IMR-90 (cell line): ENCODE data around the gene WWC1. TPM values are rescaled to one million over a fixed set of nuclear protein-coding genes. Genes with fewer than 3 reads are reported as not detected.

ENCODE experiments used
- ATAC-seq: fragments of 200-7000 bp; cut with Tn5 transposase; 2 replicates; pipeline ENCODE4 v1.9.1; 2020; ENCODE audit warnings: low read depth, mild to moderate bottlenecking, moderate library complexity
- BruUV-seq: library from RNA; stranded (reverse); fragments of 400-500 nt; replicated peaks from 2 replicates; lab custom pipeline; 2021; lab: Mats Ljungman, UMichigan
- CTCF ChIA-PET: fragments of 300-600 bp; formaldehyde crosslinking; extraction: SDS; loops from one replicate; lab custom pipeline; 2021; ENCODE audit warnings: antibody characterized with exemption; lab: Yijun Ruan, JAX
- POLR2A ChIA-PET: fragments of 300-600 bp; sonication (Branson Sonifier 250); formaldehyde crosslinking; loops from one replicate; lab custom pipeline; 2022; ENCODE audit warnings: antibody characterized with exemption; ENCODE audit not compliant: unreplicated experiment; lab: Charles Lee
- DNase-seq: peaks from one replicate; pipeline ENCODE4 v3.0.0; 2013
- H2AFZ ChIP-seq: replicated peaks from 2 replicates; pipeline ENCODE3; 2013; ENCODE audit warnings: low read length, mild to moderate bottlenecking; ENCODE audit not compliant: poor library complexity
- H2AK5ac ChIP-seq: 2 replicates; pipeline ENCODE4 v1.6.1; 2013; ENCODE audit warnings: low read depth, low read length, inconsistent platforms
- H2AK9ac ChIP-seq: replicated peaks from 2 replicates; pipeline ENCODE3; 2013; ENCODE audit warnings: mild to moderate bottlenecking, low read depth, low read length, moderate library complexity; ENCODE audit not compliant: poor library complexity
- H2BK120ac ChIP-seq: 2 replicates; pipeline ENCODE4 v1.6.1; 2013; ENCODE audit warnings: low read depth, low read length, inconsistent platforms
- H2BK15ac ChIP-seq: 3 replicates; pipeline ENCODE4 v1.6.1; 2013; ENCODE audit warnings: low read depth, low read length, inconsistent platforms
- H2BK20ac ChIP-seq: 2 replicates; pipeline ENCODE4 v1.6.1; 2013; ENCODE audit warnings: low read depth, mild to moderate bottlenecking, inconsistent platforms, low read length, moderate library complexity
- H2BK5ac ChIP-seq: 2 replicates; pipeline ENCODE4 v1.6.1; 2013; ENCODE audit warnings: mild to moderate bottlenecking, low read depth, low read length, inconsistent platforms; ENCODE audit not compliant: poor library complexity, severe bottlenecking
- H3K14ac ChIP-seq: replicated peaks from 2 replicates; pipeline ENCODE4 v1.6.1; 2013; ENCODE audit warnings: low read depth, low read length, inconsistent platforms
- H3K18ac ChIP-seq: 2 replicates; pipeline ENCODE4 v1.6.1; 2013; ENCODE audit warnings: low read depth, low read length, control low read depth
- H3K23ac ChIP-seq: 2 replicates; pipeline ENCODE4 v1.6.1; 2013; ENCODE audit warnings: low read depth, low read length, inconsistent platforms
- H3K27ac ChIP-seq: 2 replicates; pipeline ENCODE4 v1.5.1; 2013; ENCODE audit warnings: mild to moderate bottlenecking, control low read depth, low read length; ENCODE audit not compliant: insufficient read depth
- H3K27me3 ChIP-seq: 2 replicates; pipeline ENCODE4 v1.6.1; 2013; ENCODE audit warnings: low read length; ENCODE audit not compliant: control insufficient read depth, insufficient read depth
- H3K36me3 ChIP-seq: 2 replicates; pipeline ENCODE4 v1.6.1; 2013; ENCODE audit warnings: low read length, mixed read lengths; ENCODE audit not compliant: control insufficient read depth, insufficient read depth
- H3K4ac ChIP-seq: 2 replicates; pipeline ENCODE4 v1.6.1; 2013; ENCODE audit warnings: low read depth, low read length, inconsistent platforms
- H3K4me1 ChIP-seq: 2 replicates; pipeline ENCODE4 v1.6.1; 2013; ENCODE audit warnings: low read length, mixed read lengths; ENCODE audit not compliant: control insufficient read depth, insufficient read depth
- H3K4me2 ChIP-seq: 2 replicates; pipeline ENCODE4 v1.6.1; 2013; ENCODE audit warnings: low read depth, mild to moderate bottlenecking, control low read depth, low read length, moderate library complexity
- H3K4me3 ChIP-seq: 2 replicates; pipeline ENCODE4 v1.5.1; 2013; ENCODE audit warnings: low read depth, mild to moderate bottlenecking, control low read depth, low read length, moderate library complexity; ENCODE audit not compliant: insufficient read depth
- H3K56ac ChIP-seq: 2 replicates; pipeline ENCODE4 v1.6.1; 2013; ENCODE audit warnings: low read length, inconsistent platforms; ENCODE audit not compliant: insufficient read depth; ENCODE audit errors: extremely low read depth
- H3K79me1 ChIP-seq, 2 experiments: 2 replicates each; pipeline ENCODE4 v1.6.1; 2013; ENCODE audit warnings: low read length in 2 of 2, inconsistent platforms in 1 of 2, low read depth in 1 of 2
- H3K9ac ChIP-seq: 2 replicates; pipeline ENCODE4 v1.6.1; 2013; ENCODE audit warnings: low read depth, low read length, control low read depth
- H3K9me1 ChIP-seq: 2 replicates; pipeline ENCODE4 v1.6.1; 2013; ENCODE audit warnings: low read length, inconsistent platforms; ENCODE audit not compliant: insufficient read depth
- H3K9me3 ChIP-seq: 2 replicates; pipeline ENCODE4 v1.6.1; 2013; ENCODE audit warnings: low read length; ENCODE audit not compliant: control insufficient read depth, insufficient read depth
- H4K20me1 ChIP-seq: 2 replicates; pipeline ENCODE4 v1.6.1; 2013; ENCODE audit warnings: low read length, inconsistent platforms; ENCODE audit not compliant: insufficient read depth
- H4K5ac ChIP-seq: 2 replicates; pipeline ENCODE4 v1.6.1; 2013; ENCODE audit warnings: mild to moderate bottlenecking, low read depth, low read length, control low read depth
- H4K8ac ChIP-seq, 2 experiments: 2 replicates each; pipeline ENCODE4 v1.6.1; 2013; ENCODE audit warnings: low read depth in 2 of 2, low read length in 2 of 2, control low read depth in 1 of 2, inconsistent platforms in 1 of 2
- H4K91ac ChIP-seq: 2 replicates; pipeline ENCODE4 v1.6.1; 2013; ENCODE audit warnings: low read depth, low read length, inconsistent platforms; ENCODE audit not compliant: insufficient read depth
- BHLHE40 ChIP-seq: fragments of 150-350 bp; IDR thresholded peaks from 2 replicates; pipeline ENCODE4 v1.6.1; 2016; ENCODE audit warnings: mild to moderate bottlenecking, low read depth, low read length
- CEBPB ChIP-seq: IDR thresholded peaks from 2 replicates; pipeline ENCODE4 v1.6.1; 2012; ENCODE audit warnings: low read depth, low read length, improper control_type of control experiment
- CHD1 ChIP-seq: IDR thresholded peaks from 2 replicates; pipeline ENCODE4 v1.6.1; 2012; ENCODE audit warnings: low read depth, low read length, improper control_type of control experiment
- FOS ChIP-seq: fragments of 150-350 bp; IDR thresholded peaks from 2 replicates; pipeline ENCODE4 v1.6.1; 2016; ENCODE audit warnings: low read depth, low read length
- MAFK ChIP-seq: IDR thresholded peaks from 2 replicates; pipeline ENCODE4 v1.6.1; 2012; ENCODE audit warnings: low read depth, low read length, improper control_type of control experiment
- MAZ ChIP-seq: IDR thresholded peaks from 2 replicates; pipeline ENCODE4 v1.6.1; 2012; ENCODE audit warnings: low read depth, mild to moderate bottlenecking, low read length, improper control_type of control experiment, moderate library complexity, borderline replicate concordance
- MXI1 ChIP-seq: IDR thresholded peaks from 2 replicates; pipeline ENCODE4 v1.6.1; 2012; ENCODE audit warnings: low read depth, mild to moderate bottlenecking, low read length, moderate library complexity, borderline replicate concordance
- NFE2L2 ChIP-seq: fragments of 150-350 bp; IDR thresholded peaks from 2 replicates; pipeline ENCODE4 v1.6.1; 2016; ENCODE audit warnings: low read depth, mild to moderate bottlenecking, low read length
- POLR2A ChIP-seq: IDR thresholded peaks from 2 replicates; pipeline ENCODE4 v1.6.1; 2012; ENCODE audit warnings: mild to moderate bottlenecking, low read depth, low read length
- RAD21 ChIP-seq: IDR thresholded peaks from 2 replicates; pipeline ENCODE4 v1.6.1; 2012; ENCODE audit warnings: low read length, improper control_type of control experiment
- RCOR1 ChIP-seq: IDR thresholded peaks from 2 replicates; pipeline ENCODE4 v1.6.1; 2012; ENCODE audit warnings: mild to moderate bottlenecking, low read length, improper control_type of control experiment; ENCODE audit not compliant: insufficient replicate concordance
- RFX5 ChIP-seq: IDR thresholded peaks from 2 replicates; pipeline ENCODE4 v1.8.0; 2012; ENCODE audit warnings: low read depth, mild to moderate bottlenecking, low read length, moderate library complexity
- SMC3 ChIP-seq: fragments of 150-350 bp; IDR thresholded peaks from 2 replicates; pipeline ENCODE4 v1.6.1; 2016; ENCODE audit warnings: low read depth, mild to moderate bottlenecking, antibody characterized with exemption, low read length, moderate library complexity
- WGBS, 2 experiments: methylation state at CpG; one replicate each; pipeline versions ENCODE4 v1.1.5 to v1.1.7; 2013; ENCODE audit warnings: missing lambda C conversion rate in 2 of 2; ENCODE audit not compliant: insufficient read length in 1 of 2; ENCODE audit errors: extremely low coverage in 2 of 2; 5-methylcytosine and 5-hydroxymethylcytosine counted together
- dilution Hi-C: fragments of 300-500 bp; cut with HindIII; formaldehyde crosslinking; loops from one replicate; pipeline ENCODE4 v1.14.3; 2018; ENCODE audit warnings: low sequenced_read_pairs; ENCODE audit not compliant: unreplicated experiment
- in situ Hi-C: fragments of 300-500 bp; cut with MboI; formaldehyde crosslinking; loops from 3 replicates; pipeline ENCODE4 v1.14.3; 2019; ENCODE audit warnings: low sequenced_read_pairs, inconsistent platforms, mixed read lengths
- intact Hi-C: fragments of 100-400 bp; cut with micrococcal nuclease; formaldehyde crosslinking; loops from 2 replicates; pipeline ENCODE4 v1.10.0; 2022
- polyA plus RNA-seq, 3 experiments: library from polyadenylated mRNA; depleted of rRNA; stranded (reverse); fragments of >200 nt; gene quantifications; 2 replicates each; pipeline ENCODE4 v1.2.3, GENCODE V29; 2012; ENCODE audit warnings: low replicate concordance in 1 of 3
- total RNA-seq: library from RNA; depleted of rRNA; stranded (reverse); fragments of >200 nt; gene quantifications from 2 replicates; pipeline ENCODE4 v1.2.3, GENCODE V29; 2012
- TF ChIP-seq, protein P1 (sequence below): fragments of 150-350 bp; IDR thresholded peaks from 2 replicates; pipeline ENCODE4 v1.6.1; 2016; ENCODE audit warnings: low read depth, mild to moderate bottlenecking, low read length, moderate library complexity, borderline replicate concordance
- TF ChIP-seq, protein P2 (sequence below): conservative IDR thresholded peaks from 2 replicates; pipeline ENCODE4 v1.5.1; 2012; ENCODE audit warnings: mild to moderate bottlenecking, low read depth, low read length, improper control_type of control experiment
- TF ChIP-seq, protein P3 (sequence below): fragments of 150-350 bp; IDR thresholded peaks from 2 replicates; pipeline ENCODE4 v1.6.1; 2017; ENCODE audit warnings: mild to moderate bottlenecking, antibody characterized with exemption, low read length, low read depth

WWC1 gene
- total and polyA plus RNA-seq, 2 of the 4 experiments (the other 2 are of a cell fraction), result 9.1 to 10.3 TPM

DNA sequence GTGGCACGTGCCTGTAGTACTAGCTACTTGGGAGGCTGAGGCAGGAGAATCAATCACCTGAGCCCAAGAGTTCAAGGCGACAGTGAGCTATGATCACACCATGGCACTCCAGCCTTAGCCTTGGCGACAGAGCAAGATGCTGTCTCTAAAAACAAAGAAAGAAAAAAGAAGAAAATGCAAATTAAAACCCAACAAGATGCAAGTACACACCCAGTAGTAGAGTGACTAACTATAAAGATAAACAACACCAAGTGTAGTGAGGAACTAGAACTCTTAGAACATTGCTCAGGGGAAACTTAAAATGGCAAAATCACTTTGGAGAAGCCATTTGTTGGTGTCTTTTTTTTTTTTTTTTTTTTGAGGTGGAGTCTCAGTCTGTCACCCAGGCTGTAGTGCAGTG is 160.1 kb downstream of the WWC1 start:
- Histone ChIP-seq H4K8ac (no peak overlapping the region), H3K56ac (no peak overlapping the region), H3K9me3 (no peaks in the 10 kb centered on the region), H3K27me3 (no peaks in the 10 kb centered on the region), H3K36me3 (peaks cover 11% of the 10 kb centered on the region), H3K4me1 (no peaks in the 10 kb centered on the region), H4K91ac (no peak overlapping the region), H3K4ac (no peak overlapping the region), H4K5ac (no peak overlapping the region), H3K18ac (no peak overlapping the region), H4K20me1 (no peaks in the 10 kb centered on the region), H2BK5ac (no peak overlapping the region), H2BK15ac (no peak overlapping the region), H2AK9ac (peak overlapping the region; percentile 5), H3K23ac (no peak overlapping the region), H2AFZ (no peak overlapping the region), H3K4me2 (no peak overlapping the region), H3K27ac (no peak overlapping the region), H3K4me3 (no peak overlapping the region), H2BK20ac (no peak overlapping the region), H2BK120ac (no peak overlapping the region), H3K14ac (no peak overlapping the region), H2AK5ac (no peak overlapping the region), H3K9me1 (0 out of 2 replicates have a peak, but pooled peaks cover 2% of the 10 kb centered on the region), H3K79me1 (no peaks in the 10 kb centered on the region), H3K9ac (no peak overlapping the region)
- BruUV-seq, result no TSS peak
- no CpG with 5 or more reads among the region's 3 CpGs for WGBS, 2 experiments
- POLR2A ChIA-PET, result no interaction called here
- intact Hi-C loops, result no loop called here
- ATAC-seq (no peak), DNase-seq (no peak)
- TF ChIP-seq CEBPB (no peak), MAZ (no peak), RFX5 (no peak), BHLHE40 (no peak), RCOR1 (no peak), MAFK (no peak), FOS (no peak), CHD1 (no peak), POLR2A (no peak), RAD21 (no peak), SMC3 (no peak), NFE2L2 (no peak), MXI1 (no peak)
- TF ChIP-seq, protein P1, sequence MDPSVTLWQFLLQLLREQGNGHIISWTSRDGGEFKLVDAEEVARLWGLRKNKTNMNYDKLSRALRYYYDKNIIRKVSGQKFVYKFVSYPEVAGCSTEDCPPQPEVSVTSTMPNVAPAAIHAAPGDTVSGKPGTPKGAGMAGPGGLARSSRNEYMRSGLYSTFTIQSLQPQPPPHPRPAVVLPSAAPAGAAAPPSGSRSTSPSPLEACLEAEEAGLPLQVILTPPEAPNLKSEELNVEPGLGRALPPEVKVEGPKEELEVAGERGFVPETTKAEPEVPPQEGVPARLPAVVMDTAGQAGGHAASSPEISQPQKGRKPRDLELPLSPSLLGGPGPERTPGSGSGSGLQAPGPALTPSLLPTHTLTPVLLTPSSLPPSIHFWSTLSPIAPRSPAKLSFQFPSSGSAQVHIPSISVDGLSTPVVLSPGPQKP, result no peak
- TF ChIP-seq, protein P2, sequence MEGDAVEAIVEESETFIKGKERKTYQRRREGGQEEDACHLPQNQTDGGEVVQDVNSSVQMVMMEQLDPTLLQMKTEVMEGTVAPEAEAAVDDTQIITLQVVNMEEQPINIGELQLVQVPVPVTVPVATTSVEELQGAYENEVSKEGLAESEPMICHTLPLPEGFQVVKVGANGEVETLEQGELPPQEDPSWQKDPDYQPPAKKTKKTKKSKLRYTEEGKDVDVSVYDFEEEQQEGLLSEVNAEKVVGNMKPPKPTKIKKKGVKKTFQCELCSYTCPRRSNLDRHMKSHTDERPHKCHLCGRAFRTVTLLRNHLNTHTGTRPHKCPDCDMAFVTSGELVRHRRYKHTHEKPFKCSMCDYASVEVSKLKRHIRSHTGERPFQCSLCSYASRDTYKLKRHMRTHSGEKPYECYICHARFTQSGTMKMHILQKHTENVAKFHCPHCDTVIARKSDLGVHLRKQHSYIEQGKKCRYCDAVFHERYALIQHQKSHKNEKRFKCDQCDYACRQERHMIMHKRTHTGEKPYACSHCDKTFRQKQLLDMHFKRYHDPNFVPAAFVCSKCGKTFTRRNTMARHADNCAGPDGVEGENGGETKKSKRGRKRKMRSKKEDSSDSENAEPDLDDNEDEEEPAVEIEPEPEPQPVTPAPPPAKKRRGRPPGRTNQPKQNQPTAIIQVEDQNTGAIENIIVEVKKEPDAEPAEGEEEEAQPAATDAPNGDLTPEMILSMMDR, result no peak
- TF ChIP-seq, protein P3, sequence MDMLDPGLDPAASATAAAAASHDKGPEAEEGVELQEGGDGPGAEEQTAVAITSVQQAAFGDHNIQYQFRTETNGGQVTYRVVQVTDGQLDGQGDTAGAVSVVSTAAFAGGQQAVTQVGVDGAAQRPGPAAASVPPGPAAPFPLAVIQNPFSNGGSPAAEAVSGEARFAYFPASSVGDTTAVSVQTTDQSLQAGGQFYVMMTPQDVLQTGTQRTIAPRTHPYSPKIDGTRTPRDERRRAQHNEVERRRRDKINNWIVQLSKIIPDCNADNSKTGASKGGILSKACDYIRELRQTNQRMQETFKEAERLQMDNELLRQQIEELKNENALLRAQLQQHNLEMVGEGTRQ, result no peak
- dilution Hi-C loops, result no loop called here
- in situ Hi-C loops, result no loop called here
- CTCF ChIA-PET, result interaction anchor here (0.7 kb wide), 1 partner anchor 43 kb away, joined by 5 read pairs; no protein-coding TSS in a partner anchor
